A673 (cell line): ENCODE results near the gene SCML2. TPM values are rescaled to one million over a fixed set of nuclear protein-coding genes. Genes with fewer than 3 reads are reported as not detected.
"Not testable (repeated sequence)": the region's sequence is repeated elsewhere in the genome, so short reads cannot be mapped to it uniquely, and the experiment has no call there.

Experiments used
- BruUV-seq: library from RNA; stranded (reverse); fragments of 400-500 nt; replicated peaks from 2 replicates; lab custom pipeline; 2021; lab: Mats Ljungman, UMichigan
- CTCF ChIA-PET: fragments of 300-600 bp; sonication (Branson Sonifier 250); formaldehyde crosslinking; loops from one replicate; lab custom pipeline; 2022; ENCODE audit warnings: antibody characterized with exemption; lab: Charles Lee
- POLR2A ChIA-PET: fragments of 300-600 bp; sonication (Branson Sonifier 250); formaldehyde crosslinking; loops from one replicate; lab custom pipeline; 2022; ENCODE audit warnings: antibody characterized with exemption; ENCODE audit not compliant: low non-redundant PET; lab: Charles Lee
- DNase-seq: peaks from one replicate; pipeline ENCODE4 v3.0.0-alpha.2; 2015; ENCODE audit warnings: low spot score
- H3K27ac ChIP-seq: fragments of 200-600 bp; sonication (generic); 2 replicates; pipeline ENCODE4 v1.5.1; 2016; ENCODE audit warnings: mixed run types, low read depth, mild to moderate bottlenecking, mixed read lengths, antibody characterized with exemption, low read length; ENCODE audit not compliant: poor library complexity, severe bottlenecking
- H3K27me3 ChIP-seq: fragments of 200-600 bp; sonication (generic); replicated peaks from 2 replicates; pipeline ENCODE4 v1.6.1; 2017; ENCODE audit warnings: mixed run types, low read depth, mild to moderate bottlenecking, mixed read lengths, antibody characterized with exemption, low read length; ENCODE audit not compliant: insufficient read depth, poor library complexity
- H3K36me3 ChIP-seq: fragments of 200-600 bp; sonication (generic); 2 replicates; pipeline ENCODE4 v1.6.1; 2016; ENCODE audit warnings: mixed run types, mild to moderate bottlenecking, mixed read lengths, antibody characterized with exemption, low read length; ENCODE audit not compliant: insufficient read depth, poor library complexity, severe bottlenecking
- H3K4me1 ChIP-seq: fragments of 200-600 bp; sonication (generic); 2 replicates; pipeline ENCODE4 v1.6.1; 2017; ENCODE audit warnings: mixed run types, mild to moderate bottlenecking, mixed read lengths, antibody characterized with exemption, low read length; ENCODE audit not compliant: insufficient read depth, poor library complexity, severe bottlenecking
- H3K4me3 ChIP-seq: fragments of 200-600 bp; sonication (generic); 2 replicates; pipeline ENCODE4 v1.5.1; 2016; ENCODE audit warnings: low read depth, mixed run types, mild to moderate bottlenecking, mixed read lengths, low read length; ENCODE audit not compliant: poor library complexity, severe bottlenecking
- H3K9me3 ChIP-seq: fragments of 200-600 bp; sonication (generic); 2 replicates; pipeline ENCODE4 v1.6.1; 2016; ENCODE audit warnings: mixed run types, low read depth, mild to moderate bottlenecking, mixed read lengths, antibody characterized with exemption, low read length; ENCODE audit not compliant: poor library complexity, severe bottlenecking
- CTCF ChIP-seq: fragments of 300-800, 200-600 bp; sonication (generic); conservative IDR thresholded peaks from 2 replicates; pipeline ENCODE4 v1.5.1; 2017; ENCODE audit warnings: low read depth, mild to moderate bottlenecking, antibody characterized with exemption, low read length, moderate library complexity, mixed read lengths
- EZH2 ChIP-seq: fragments of 200-600 bp; sonication (generic); IDR thresholded peaks from 2 replicates; pipeline ENCODE4 v1.6.1; 2017; ENCODE audit warnings: borderline replicate concordance, low read depth, mild to moderate bottlenecking, mixed read lengths, antibody characterized with exemption, low read length; ENCODE audit not compliant: poor library complexity, severe bottlenecking
- intact Hi-C: fragments of 100-400 bp; cut with micrococcal nuclease; formaldehyde crosslinking; loops from one replicate; pipeline ENCODE4 v1.10.0; 2022; ENCODE audit not compliant: unreplicated experiment
- total RNA-seq: library from RNA; stranded (reverse); gene quantifications from 2 replicates; pipeline ENCODE4 v1.2.3, GENCODE V29; 2021

The SCML2 gene
- total RNA-seq, 1 experiment from 2014 or later: 13.9 TPM

GRCh38 chrX:18390941-18391538 is 36.6 kb upstream of the SCML2 start:
- Histone ChIP-seq H3K4me3 (no peak overlapping the region), H3K9me3 (no peaks in the 10 kb centered on the region), H3K27ac (no peak overlapping the region), H3K4me1 (peaks cover 4% of the 10 kb centered on the region), H3K36me3 (no peaks in the 10 kb centered on the region), H3K27me3 (no peaks in the 10 kb centered on the region)
- ChIA-PET CTCF (interaction anchor here (1.2 kb wide), 1 partner anchor 943 kb away, joined by 4 read pairs; no protein-coding TSS in a partner anchor), POLR2A (no interaction called here)
- intact Hi-C loops: loop anchor here (1.0 to 10.0 kb wide), 7 partner anchors 284 to 1144 kb away; partner anchors contain the start of gene RS1
- peak; percentile 79 for DNase-seq
- no TSS peak for BruUV-seq
- TF ChIP-seq EZH2: no peak
- TF ChIP-seq CTCF: peak; percentile 90

DNA sequence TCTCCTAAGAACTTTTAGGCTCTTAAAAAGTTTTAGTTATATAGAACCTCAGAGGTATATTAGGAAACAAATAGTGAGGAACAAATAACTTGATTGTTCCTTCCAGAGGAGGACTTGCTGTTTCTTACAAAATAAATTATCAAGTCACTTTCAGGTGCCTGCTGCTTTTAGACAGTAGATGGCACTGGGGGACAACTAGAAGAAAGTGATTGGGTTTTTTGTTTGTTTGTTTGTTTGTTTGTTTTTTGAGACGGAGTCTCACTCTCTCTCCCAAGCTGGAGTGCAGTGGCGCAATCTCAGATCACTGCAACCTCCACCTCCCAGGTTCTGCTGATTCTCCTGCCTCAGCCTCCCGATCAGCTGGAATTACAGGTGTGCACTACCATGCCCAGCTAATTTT is 35.5 kb upstream of the SCML2 start:
- TF ChIP-seq EZH2: no peak
- peak; percentile 41; the same call in 1 of the 2 replicates for TF ChIP-seq CTCF
- CTCF ChIA-PET: interaction anchor here (1.2 kb wide), 1 partner anchor 944 kb away, joined by 4 read pairs; no protein-coding TSS in a partner anchor

DNA sequence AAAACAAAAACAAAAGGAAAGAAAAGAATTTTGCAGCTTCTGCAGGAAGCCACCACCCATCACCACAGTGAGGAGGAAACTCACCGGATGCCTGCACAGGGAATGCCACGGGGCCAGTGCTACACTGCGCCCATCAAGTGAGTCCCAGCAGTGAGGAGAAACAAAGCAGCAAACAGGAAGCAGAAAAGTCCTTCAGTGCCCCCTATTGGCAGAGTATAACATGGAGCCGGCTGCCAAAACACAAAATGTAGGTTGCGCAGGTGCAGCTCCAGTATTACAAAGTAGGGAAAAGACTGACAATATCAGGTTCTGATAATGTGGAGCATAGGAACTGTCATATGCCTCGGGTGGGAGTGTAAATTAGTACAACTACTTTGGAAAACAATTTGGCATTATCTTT is 23.3 kb upstream of the SCML2 start:
- BruUV-seq: no TSS peak
- peak; percentile 65 for DNase-seq
- intact Hi-C loops: loop anchor here (5.0 to 10.0 kb wide), 3 partner anchors 163 to 593 kb away; no protein-coding TSS in a partner anchor
- CTCF ChIA-PET: interaction anchor here (0.6 kb wide), 1 partner anchor 554 kb away, joined by 7 read pairs; no protein-coding TSS in a partner anchor
- Histone ChIP-seq H3K36me3 (no peaks in the 10 kb centered on the region), H3K9me3 (no peaks in the 10 kb centered on the region), H3K27ac (no peak overlapping the region), H3K4me3 (no peak overlapping the region), H3K4me1 (no peaks in the 10 kb centered on the region), H3K27me3 (no peaks in the 10 kb centered on the region)
- TF ChIP-seq EZH2: no peak
- TF ChIP-seq CTCF: peak; percentile 78
- POLR2A ChIA-PET: no interaction called here

More for the DNA sequence above, 35.5 kb upstream of the SCML2 start:
- H3K4me1 ChIP-seq: peaks cover 4% of the 10 kb centered on the region
- H3K9me3 ChIP-seq: no peaks in the 10 kb centered on the region
- BruUV-seq: no TSS peak
- H3K27ac ChIP-seq: no peak overlapping the region
- no peaks in the 10 kb centered on the region for H3K36me3 ChIP-seq
- intact Hi-C loops: loop anchor here (2.0 to 10.0 kb wide), 6 partner anchors 285 to 1145 kb away; partner anchors contain the start of gene RS1
- H3K27me3 ChIP-seq: no peaks in the 10 kb centered on the region
- DNase-seq: no peak
- no peak overlapping the region for H3K4me3 ChIP-seq
- POLR2A ChIA-PET: no interaction called here

DNA sequence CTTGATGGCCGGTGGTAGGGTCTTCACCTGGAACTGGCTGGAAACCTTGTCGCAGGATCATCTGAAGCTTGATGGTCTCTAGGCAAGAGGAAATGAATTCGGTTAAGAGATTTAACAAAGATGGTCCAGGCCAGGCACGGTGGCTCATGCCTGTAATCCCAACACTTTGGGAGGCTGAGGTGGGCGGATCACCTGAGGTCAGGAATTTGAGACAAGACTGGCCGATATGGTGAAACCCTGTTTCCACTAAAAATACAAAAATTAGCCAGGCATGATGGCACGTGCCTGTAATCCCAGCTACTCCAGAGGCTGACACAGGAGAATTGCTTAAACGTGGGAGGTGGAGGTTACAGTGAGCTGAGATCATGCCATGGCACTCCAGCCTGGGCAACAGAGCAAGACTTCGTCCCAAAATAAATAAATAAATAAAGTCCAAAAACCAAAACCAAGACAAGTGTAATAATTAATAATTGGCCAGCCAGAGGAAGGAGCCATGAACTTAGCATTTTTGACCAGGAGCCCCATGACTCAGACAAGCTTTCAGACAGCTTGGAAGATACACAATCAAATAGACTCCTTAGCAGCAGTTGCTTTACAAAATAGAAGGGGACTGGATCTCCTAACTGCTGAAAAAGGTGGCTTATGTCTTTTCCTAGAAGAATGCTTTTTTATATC is 20.8 kb upstream of the SCML2 start:
- H3K4me3 ChIP-seq, BruUV-seq, CTCF ChIA-PET, POLR2A ChIA-PET, H3K9me3 ChIP-seq, H3K27me3 ChIP-seq, H3K36me3 ChIP-seq, H3K4me1 ChIP-seq, DNase-seq, H3K27ac ChIP-seq: not testable (repeated sequence)
- intact Hi-C loops: loop anchor here (5.0 to 10.0 kb wide), 3 partner anchors 160 to 590 kb away; no protein-coding TSS in a partner anchor

- CTCF ChIA-PET, intact Hi-C loops, H3K9me3 ChIP-seq, H3K4me1 ChIP-seq, H3K4me3 ChIP-seq, H3K27ac ChIP-seq, BruUV-seq, H3K27me3 ChIP-seq, H3K36me3 ChIP-seq, POLR2A ChIA-PET, DNase-seq: not testable (repeated sequence)
These were observed 14.6 kb upstream of the SCML2 start for GRCh38 chrX:18369096-18369495.
